Measurements from ENCODE around the gene ZDHHC22. TPM values are rescaled to one million over a fixed set of nuclear protein-coding genes. Genes with fewer than 3 reads are reported as not detected.
A peak's percentile ranks its signal among the peaks of the same experiment; 100 is the strongest.

Gene ZDHHC22
- total and polyA plus RNA-seq, 2 of the 13 experiments (the other 11 are each of a cell fraction or from before 2014, with no cell fraction given), result not detected

- TF ChIP-seq SRSF4 (IDR thresholded peaks at IDR 0.05; ENCODE audit: low read depth, low read length, poor library complexity, severe bottlenecking), result no peak
- no peak for TF ChIP-seq CCDC6 (CRISPR knock-in tag; IDR thresholded peaks at IDR 0.05)
- TF ChIP-seq ZNF546 (CRISPR knock-in tag; conservative IDR thresholded peaks at IDR 0.05), result no peak
- TF ChIP-seq SATB2 (CRISPR knock-in tag; IDR thresholded peaks at IDR 0.05), result no peak
- TF ChIP-seq PAX8 (CRISPR knock-in tag; IDR thresholded peaks at IDR 0.05; ENCODE audit: borderline replicate concordance), result no peak
- no peak for TF ChIP-seq GPBP1L1 (CRISPR knock-in tag; IDR thresholded peaks at IDR 0.05)
- no peak for TF ChIP-seq FOXA1 (IDR thresholded peaks at IDR 0.05)
- no peak for TF ChIP-seq FOXA1 (CRISPR knock-in tag; IDR thresholded peaks at IDR 0.05)
- TF ChIP-seq HDAC1 (CRISPR knock-in tag; IDR thresholded peaks at IDR 0.05), result no peak
- TF ChIP-seq ARNTL (CRISPR knock-in tag; IDR thresholded peaks at IDR 0.05), result no peak
- TF ChIP-seq BHLHE40 (IDR thresholded peaks at IDR 0.05; ENCODE audit: low read length), result peak; percentile 49; the same call in 1 of the 2 replicates
- TF ChIP-seq ZBTB7B (CRISPR knock-in tag; IDR thresholded peaks at IDR 0.05), result no peak
- no peak for TF ChIP-seq CREB1 (IDR thresholded peaks at IDR 0.05)
- no peak for TF ChIP-seq CREB1 (CRISPR knock-in tag; IDR thresholded peaks at IDR 0.05)
- TF ChIP-seq ATF7 (IDR thresholded peaks at IDR 0.05), result no peak
- no peak for TF ChIP-seq ATF7 (CRISPR knock-in tag; IDR thresholded peaks at IDR 0.05)
- TF ChIP-seq ZBTB21 (CRISPR knock-in tag; IDR thresholded peaks at IDR 0.05), result no peak
- no peak for TF ChIP-seq JUND (CRISPR knock-in tag; IDR thresholded peaks at IDR 0.05)
- TF ChIP-seq SOX6 (IDR thresholded peaks at IDR 0.05), result no peak
- TF ChIP-seq SOX6 (CRISPR knock-in tag; IDR thresholded peaks at IDR 0.05), result no peak
- TF ChIP-seq ZNF275 (CRISPR knock-in tag; IDR thresholded peaks at IDR 0.05; ENCODE audit: borderline replicate concordance), result no peak
- TF ChIP-seq TP53 (CRISPR knock-in tag; conservative IDR thresholded peaks at IDR 0.05), result no peak
These were observed 1.8 kb downstream of the ZDHHC22 start (continued) for GRCh38 chr14:77139540-77140358.

All from HepG2 (cell line).